GM19455 (cell line): ENCODE measurements around the gene NR2C2.
"Not testable (repeated sequence)": the region's sequence is repeated elsewhere in the genome, so short reads cannot be mapped to it uniquely, and the experiment has no call there.

Experiments used
- ATAC-seq: cut with Tn5 transposase; IDR thresholded peaks from one replicate; pipeline ENCODE4 v1.9.1; 2021; ENCODE audit not compliant: unreplicated experiment

Gene NR2C2

DNA sequence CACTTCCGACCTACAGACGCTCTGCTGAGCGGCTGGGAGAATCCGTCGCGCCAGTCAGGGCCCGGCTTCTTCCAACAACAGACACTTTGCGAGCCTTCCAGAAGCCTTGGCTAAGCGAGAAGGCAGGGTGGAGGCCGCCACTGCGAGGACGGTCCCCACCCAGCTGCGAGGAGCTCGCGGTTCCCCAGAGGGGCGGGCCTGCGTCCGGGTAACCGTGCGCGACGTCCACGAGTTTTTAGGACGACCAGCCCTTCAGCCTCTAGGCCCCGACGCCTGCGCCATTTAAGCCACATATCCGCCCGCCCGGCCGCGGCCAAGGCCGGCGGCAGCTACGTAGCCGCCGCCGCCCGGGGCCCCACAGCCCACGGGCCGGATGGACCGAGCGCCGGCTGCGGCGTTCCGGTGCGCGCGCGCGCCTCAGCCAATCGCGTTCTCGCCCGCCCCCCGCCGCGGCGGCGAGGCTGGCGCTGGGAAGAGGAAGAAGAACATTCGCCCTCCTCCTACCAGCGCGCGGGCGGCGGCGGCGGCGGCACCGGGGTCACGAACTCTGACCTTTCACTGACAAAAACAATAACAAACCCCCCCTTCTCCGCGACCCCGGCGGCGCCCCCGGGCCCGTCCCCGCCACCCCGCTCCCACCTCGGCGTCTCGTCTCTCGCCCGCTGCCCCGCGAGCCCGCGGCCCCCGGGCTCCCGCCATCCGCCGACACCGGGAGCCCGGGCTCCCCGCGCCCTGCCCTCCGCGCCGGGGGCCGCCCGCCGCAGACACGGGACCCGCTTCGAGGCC lies at the start of gene NR2C2:
TSS of gene NR2C2 (plus strand) at position 484 of the 786 bp plus-strand sequence. CDS start 56,332 bp downstream, outside the sequence.
- ATAC-seq, result peak; percentile 65

DNA sequence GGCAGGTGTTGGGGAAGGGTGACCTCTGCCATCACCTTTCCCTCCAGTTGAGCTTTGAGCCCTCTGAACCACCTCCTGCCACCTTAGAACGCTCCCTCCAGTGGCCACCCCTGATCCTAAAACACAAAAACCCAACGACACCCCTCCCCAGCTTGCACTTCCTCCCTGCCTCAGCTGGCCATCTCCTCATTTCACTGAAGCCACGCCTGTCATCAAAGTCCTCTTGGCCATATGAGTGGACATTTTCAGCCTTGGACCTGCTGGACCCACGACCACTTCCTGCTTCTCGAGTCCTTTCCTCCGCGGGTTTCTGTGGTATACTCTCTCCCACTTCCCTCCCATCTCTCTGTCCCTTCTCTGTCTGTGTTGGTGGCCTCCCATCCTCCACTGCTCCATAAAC lies 48.5 kb upstream of the NR2C2 start:
- no peak for ATAC-seq

DNA sequence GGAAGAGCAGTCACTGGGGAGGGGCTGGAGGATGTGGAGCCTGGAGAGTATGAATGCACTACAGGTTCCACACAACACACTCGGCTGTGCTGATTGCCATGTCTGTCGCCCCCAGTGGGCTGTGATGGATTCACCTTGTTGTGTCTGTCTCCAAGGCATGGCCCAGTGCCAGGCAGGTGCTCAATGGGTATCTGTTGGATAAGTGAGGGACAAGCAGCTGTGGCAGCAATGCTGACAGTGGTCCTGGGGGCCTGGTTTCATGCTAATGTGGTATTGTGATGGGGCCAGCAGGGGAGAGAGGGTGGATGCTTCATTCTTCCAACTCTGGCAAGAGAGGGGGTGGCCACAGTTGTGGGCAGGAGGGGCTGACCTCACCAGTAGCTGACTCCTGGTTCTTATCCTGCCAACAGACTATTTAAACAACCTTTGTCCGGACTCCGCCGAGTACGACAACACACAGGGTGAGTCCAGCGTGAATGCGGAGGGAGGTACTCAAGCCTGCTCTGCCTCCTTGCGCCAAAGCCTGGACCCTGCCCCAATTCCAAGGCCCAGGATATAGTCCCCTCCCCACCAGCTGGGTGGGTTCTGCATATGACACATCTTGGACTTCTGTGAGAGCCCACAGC lies 47.3 kb upstream of the NR2C2 start:
- no peak for ATAC-seq

DNA sequence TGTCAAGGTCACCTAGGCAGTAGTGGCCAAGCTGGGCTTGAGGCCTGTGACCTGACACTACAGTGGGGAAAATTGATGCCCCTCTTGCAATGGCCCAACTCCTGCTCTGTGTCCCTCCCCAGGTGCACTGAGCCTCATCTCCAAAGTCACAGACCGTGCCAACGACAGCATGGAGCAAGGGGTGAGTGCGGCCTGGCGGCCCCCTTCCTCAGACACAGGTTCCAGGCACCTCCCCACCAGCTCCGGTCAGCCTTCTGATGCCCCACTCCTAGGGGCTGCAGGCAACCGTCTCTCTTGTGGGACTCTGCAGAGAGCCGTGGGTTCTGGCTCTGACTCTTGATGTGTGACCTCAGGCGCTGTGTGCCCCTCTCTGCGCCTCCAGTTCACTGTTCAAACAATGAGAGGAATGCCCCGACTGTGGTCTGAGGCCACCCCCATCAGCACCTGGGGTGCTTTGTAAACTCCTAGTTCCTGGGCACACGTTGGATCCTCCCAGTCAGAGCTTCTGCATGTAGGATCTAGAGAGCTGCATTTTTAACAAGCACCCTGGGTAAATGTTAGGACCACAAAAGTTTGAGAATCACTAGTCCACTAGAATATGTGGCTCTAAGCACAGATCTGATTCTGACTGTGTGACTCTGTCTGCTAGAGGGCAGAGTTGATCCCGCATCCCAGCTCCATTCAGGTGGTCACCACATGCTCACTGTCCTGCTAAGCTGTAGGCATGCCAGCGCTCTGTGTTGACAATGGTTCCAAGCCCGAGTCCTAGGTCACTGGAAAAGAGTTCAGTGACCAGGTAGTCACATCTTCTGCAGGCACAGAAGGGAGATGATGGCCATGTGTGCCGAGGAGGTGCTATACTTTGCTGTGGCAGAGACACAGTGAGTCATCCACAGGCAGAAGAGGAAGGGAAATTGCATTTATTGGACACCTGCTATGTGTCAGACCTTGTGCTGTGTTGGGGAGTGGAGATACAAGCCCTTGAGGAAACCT lies 46.2 kb upstream of the NR2C2 start:
- ATAC-seq, result no peak

DNA sequence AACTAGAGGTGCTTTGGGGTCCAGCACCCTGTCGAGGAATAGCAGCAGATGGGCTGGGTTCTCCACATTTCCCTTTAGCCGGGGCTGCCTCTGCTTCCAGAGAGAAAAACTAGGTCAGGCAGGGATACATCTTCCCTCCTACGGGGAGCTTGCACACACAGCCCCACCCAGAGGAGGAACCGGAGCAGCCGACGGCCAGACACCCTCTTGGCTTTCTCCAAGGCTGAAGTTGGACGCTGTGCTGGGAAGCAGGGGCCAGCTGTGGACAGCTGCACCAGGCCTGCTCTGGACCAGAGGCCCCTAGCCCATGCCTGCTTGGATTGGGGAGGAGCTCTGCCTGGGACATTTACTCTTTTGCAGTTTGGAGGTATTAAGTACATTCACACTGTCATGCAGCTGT lies 44.7 kb upstream of the NR2C2 start:
- no peak for ATAC-seq

DNA sequence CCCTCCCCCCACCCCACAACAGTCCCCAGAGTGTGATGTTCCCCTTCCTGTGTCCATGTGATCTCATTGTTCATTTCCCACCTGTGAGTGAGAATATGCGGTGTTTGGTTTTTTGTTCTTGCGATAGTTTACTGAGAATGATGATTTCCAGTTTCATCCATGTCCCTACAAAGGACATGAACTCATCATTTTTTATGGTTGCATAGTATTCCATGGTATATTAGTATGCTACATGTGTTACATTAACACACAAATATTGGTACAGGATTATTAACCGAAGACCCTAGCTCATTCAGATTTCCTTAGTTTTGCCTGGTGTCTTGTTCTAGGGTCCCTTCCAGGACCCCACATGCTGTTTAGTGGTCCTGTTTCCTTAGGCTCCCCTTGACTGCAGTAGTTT lies 43.9 kb upstream of the NR2C2 start:
- not testable (repeated sequence) for ATAC-seq

DNA sequence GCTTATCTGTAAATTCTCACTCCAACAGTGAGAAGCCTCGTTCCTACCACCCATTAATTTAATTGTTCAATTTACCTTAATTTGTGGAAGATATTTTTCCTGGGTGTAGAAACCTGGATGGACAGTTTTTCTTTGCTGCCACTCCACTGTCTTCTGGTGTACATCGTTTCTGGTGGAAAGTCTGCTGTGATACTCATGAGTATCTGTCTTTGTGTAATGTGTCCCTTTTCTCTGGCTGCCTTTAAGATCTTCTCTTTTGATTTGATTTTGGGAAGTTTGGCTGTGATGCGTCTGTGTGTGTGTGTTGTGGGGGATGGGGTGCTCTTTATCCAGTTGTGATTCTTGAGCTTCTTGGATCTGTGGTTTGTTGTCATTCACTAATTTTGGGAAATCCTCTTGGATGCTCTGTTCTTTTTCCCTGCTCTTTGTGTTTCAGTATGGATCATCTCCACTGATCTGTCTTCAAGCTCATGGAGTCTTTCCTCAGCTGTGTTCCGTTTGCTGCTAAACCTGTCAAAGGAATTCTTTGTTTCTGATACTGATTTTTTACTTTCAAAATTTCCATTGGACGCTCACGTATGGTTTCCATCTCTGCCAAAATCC lies 42.2 kb upstream of the NR2C2 start:
- ATAC-seq, result no peak

DNA sequence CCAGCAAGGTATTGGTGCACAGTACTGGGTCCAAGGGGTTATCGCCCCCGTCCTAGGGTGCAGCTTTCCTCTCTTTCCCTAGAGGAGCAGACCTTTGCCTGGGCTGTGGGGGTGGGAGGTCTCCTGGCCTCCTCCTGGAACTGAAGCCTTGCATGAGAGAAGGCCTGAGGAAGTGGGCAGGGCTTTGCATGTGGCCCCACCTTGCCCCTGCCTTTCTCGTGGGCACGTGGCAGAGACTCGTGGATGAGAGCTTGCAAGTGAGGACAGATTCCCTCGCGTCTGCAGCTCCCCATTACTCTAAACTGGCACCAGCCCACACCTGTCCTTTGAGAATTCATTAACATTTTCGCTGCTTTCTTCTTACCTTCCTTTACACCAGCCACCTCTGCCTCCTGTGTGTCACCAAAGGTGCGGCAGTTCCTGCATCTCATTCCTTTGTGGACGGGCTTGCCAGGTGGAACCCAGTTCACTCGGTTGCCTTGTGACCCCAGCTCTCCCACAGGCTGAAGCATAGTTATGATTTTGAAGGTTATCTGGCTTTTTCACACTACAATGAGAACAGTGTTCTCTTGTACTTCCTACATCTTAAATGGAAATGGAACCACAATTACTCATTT lies 40.9 kb upstream of the NR2C2 start:
- no peak for ATAC-seq

DNA sequence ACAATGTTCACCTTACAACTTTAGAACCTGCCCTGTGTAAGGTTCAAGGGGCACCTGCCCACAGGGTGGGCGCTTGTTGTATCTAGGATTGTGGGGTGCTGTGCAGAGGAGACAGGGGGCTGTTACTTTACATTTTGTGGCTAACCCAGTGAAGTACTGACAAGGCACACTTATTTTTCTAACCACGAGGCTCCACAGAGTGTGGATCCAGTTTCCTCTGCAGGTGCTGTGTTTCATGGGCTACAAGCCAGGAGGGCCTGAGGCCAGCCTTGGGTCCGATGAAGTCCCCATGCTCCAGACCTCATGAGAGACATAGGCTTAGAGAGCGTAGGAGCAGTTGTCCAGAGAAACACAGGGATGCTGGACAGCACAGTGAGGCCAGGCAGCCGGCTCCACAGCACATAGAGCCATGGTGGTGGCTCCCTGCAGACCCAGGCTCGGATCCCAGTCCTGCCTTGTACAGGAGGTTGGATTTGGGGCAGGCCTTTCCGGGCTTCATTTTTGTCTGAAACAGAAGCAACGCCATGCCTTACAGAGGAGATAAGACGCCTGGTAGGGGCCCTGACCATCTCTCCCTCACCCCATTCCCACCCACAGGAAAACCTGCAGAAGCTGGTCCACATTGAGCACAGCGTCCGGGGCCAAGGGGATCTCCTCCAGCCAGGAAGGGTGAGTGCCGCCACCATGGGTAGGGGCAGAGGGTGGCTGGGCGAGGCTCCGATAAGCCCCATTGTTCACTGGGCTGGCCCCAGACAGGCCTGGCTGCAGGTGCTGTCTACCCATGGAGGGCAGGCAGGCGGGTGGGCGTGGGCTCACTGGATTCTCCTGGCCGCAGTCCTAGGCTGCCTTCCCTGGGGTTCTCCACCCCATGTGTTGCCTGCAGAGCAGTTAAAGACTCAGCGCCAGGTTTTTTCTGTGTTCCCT lies 40.1 kb upstream of the NR2C2 start:
- ATAC-seq, result no peak

DNA sequence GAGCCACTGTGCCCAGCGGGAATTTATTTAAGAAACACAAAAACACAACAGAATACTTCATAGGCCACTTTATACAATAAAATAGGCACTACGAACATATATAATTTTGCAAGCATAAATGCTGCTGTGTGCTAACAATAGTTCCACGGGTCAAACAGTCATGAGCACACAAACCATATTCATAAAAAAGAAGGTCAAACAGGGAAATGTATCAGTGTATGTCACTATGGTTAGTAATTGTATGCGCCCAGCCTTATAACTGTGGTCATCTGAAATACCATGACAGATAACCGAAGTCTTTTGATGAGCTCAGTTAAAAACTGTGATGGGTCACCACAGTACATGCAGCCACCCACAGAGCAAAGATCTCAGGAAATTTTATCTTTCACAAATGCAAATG lies 38.1 kb upstream of the NR2C2 start:
- no peak for ATAC-seq

DNA sequence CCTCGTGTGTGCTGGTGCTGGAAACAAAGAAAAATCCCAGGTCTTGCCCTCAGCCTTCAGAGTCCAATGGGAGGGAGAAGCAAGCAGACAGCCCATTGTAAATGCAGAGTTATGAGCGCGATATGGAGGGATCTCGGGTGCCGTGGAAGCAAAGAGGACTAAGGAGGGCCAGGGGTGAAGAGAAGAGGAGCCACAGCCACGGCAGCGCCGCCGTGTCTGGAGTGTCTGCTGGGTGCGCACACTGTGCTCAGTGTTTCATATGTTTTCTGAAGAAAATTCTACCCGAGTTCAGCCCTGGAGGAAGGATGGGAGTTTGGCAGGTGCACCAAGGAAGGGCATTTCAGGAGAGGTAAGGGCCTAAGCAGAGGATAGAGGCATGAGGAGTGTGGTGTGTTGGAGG lies 35.7 kb upstream of the NR2C2 start:
- ATAC-seq, result no peak

DNA sequence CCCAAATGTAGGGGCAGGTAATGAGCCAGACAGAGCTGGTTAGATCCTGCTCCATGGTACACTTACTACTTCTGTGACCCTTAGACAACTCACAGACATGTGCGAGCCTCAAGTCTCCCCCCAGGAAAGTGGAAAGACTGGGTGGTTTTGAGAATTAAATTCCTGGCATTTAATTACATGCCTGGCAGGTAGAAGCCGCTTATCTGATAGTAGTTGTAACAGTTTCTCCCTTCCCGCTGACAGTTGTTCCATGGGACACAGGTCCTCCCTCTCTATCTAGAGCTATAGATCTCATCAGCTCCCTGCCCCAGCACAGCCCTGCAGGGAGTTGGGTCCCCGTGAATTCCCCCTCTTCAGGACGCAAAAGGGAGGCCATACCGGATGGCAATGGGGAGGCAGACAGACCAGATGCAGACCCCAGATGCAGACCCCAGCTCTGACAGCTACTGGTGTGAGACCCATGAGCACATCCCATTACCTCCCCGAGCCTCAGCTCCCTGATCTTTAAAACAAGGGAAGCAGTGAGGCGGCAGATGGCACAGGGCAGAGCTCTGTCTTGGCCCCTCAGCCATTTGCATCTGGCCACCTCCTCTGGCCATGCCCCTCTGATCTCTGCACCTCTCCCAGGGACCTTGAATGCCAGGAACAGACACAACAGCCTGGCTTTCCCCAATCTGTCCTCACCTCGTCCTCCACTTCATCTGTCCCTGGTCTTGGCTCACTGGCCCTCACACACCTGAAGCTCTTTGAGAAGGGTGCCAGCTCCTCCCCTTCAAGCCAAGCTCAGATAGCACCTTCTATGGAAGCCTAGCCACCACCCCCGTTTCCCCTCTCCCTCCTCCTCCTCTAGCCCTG lies 34.1 kb upstream of the NR2C2 start:
- ATAC-seq, result no peak

DNA sequence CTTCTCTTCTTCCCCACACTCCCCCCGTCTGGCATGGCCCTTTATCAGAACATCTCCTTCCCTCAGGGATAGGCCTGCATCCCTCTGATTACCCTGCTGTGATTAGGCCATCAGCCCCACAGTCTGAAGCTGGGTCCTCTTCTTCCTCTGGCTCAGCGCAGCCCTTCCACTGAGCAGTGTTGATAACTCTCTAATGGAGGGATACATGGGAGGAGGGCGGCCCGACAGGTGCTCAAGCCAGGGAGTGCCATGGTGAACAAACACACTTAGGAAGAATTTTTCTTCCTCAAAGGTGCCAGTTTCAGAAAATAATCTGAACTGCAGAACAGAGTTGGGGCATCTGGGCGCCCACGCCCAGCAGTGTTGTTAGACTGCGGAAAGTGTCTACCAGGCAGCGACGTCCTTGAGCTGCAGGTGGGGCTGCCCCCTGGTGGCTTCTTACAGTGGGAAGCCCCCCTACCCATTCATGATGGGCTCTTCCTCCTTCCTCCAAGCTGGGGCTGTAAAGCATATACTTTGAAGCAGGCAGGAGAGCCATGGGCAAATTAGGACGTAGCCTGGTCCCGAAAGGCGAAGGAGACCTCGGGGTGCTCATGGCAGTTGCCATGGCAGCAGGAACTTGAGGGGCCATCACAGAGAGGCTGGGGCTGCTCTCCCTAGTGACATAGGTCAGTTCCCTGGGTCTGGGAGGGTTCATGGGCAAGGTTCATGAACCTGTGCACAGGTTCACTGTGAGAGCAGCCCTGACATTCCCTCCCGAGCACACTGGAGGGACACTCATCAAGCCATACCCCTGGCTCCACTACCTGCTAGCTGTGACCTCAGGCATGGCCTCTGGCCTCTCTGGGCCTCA lies 33.2 kb upstream of the NR2C2 start:
- no peak for ATAC-seq

DNA sequence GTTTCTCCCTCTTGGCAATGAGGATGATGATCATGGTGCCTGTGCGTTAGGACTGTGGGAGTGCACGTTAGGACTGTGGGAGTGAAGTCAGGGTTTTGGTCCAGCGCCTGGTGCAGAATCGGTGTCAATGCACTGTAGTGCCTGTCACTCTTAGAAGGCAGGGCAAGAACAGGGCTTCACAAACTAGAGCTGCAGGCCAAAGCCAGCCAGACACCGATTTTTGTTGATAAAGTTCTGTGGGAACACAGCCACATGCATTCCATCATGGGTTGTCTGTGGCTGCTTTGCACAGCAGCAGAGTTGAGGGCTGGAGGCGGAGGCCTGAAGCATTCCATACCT lies 32.6 kb upstream of the NR2C2 start:
- ATAC-seq, result no peak

DNA sequence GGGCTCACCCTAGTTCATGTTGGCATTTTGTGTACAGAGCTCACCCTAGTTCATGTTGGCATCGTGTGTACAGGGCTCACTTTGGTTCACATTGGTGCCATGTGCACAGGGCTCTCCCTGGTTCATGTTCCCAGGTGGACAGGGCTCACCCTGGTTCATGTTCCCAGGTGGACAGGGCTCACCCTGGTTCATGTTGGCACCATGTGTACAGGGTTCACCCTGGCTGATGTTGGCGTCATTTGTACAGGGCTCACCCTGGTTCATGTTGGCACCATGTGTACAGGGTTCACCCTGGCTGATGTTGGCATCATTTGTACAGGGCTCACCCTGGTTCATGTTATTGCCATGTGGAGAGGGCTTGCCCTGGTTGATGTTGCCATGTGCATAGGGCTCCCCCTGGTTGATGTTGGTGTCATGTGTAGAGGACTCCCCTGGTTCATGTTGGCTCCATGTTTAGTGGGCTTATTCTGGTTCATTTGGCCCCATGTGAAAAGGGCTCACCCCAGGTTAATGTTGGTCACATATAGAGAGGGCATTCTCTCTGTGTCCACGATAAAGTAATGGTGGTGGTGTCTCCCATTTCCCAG lies 31.7 kb upstream of the NR2C2 start:
- ATAC-seq, result no peak

DNA sequence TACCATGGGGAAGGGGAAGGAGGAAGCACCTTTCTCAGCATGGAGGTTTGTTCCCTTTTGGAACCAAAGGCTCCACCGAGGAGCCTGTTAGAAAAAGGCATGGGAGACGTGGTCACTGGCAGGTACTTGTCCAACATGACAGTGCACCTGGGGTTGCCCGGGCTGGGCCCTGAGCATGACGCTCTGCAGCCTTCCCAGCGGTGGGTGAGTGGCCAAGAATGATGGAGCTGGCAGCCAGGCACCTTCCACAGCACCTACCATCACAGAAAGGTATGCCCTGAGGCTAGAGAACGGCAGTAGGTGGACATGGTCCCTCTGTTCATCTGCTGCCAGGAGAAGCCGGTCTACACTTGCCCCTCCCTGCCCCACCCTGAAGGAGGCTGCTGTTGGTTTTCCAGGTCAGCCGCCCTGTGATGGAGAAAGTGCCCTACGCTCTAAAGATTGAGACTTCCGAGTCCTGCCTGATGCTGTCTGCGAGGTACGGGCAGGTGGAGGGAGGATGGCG lies 29.0 kb upstream of the NR2C2 start:
- no peak for ATAC-seq

DNA sequence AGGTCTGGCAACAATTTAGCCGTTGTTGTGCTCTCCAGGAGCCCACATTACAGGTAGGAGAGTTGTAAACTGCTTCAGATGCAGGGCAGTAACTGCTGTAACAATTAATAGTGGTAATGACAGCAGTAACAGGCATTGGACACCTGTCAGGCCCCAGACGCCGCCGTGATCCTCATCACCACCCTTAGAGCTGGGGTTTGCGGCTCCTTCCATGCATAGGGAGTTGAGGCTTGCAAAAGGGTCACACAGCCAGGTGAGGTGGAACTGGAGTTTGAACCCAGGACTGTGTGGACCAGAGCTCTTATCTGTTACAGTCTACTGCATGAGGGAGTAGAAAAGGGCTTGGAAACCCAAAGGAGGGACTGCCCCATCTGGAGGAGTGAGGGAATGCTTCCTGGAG lies 26.8 kb upstream of the NR2C2 start:
- ATAC-seq, result no peak
